HG02623 (cell line): ENCODE data around the gene CYB5RL.

Source experiments
- ATAC-seq: cut with Tn5 transposase; IDR thresholded peaks from one replicate; pipeline ENCODE4 v1.9.1; 2021; ENCODE audit warnings: moderate library complexity; ENCODE audit not compliant: unreplicated experiment

CYB5RL gene

DNA sequence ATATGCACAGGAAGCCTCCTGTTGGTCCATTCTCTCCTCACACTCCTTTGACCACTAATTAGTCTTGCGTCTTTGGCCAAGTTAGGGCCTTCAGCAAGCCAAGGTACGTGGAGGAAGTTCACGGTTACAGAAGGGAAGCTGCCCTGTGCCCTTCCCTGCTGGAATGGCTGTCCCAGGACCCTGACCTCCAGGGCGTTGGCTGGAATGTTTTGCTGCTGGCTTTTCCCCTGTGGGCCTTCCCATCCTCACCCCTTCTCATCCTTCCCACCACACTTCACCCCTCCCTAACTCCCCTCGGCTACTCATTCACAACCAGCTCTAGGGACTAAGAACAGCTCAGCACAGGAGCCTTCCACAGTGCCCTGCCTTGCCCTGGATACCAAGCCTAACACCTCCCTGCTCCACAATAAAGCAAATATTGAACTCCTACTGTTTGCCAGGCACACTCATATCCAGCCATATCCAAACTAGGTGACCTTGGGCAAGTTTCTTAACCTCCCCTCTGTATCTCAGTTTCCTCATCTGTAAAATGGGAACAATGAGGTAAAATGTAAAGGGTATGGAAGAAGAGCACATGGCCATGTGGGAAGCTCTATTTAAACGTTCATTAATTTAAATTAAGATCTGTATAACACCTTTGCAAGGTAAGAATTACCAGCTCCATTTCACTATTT lies 38.2 kb downstream of the CYB5RL start:
- ATAC-seq, result no peak

DNA sequence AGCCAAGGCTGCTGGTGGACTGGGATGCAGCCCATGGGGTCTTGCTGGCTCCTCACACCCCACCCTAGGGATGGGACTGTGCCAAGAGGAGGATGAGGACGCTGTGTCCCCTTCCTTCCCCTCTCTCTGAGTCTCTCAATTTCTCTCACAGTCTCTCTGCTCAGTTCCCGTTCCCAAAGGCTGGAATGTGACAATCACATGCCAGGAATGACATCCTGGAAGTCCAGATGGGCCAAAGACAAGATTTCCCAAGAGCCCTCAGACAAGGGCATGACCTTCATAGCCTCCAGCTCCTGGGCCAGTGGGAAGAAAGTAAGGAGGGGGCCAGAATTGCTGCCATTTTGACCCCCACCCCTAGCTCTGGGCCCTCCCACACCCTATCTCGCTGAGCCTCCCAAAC lies 39.5 kb downstream of the CYB5RL start:
- no peak for ATAC-seq

DNA sequence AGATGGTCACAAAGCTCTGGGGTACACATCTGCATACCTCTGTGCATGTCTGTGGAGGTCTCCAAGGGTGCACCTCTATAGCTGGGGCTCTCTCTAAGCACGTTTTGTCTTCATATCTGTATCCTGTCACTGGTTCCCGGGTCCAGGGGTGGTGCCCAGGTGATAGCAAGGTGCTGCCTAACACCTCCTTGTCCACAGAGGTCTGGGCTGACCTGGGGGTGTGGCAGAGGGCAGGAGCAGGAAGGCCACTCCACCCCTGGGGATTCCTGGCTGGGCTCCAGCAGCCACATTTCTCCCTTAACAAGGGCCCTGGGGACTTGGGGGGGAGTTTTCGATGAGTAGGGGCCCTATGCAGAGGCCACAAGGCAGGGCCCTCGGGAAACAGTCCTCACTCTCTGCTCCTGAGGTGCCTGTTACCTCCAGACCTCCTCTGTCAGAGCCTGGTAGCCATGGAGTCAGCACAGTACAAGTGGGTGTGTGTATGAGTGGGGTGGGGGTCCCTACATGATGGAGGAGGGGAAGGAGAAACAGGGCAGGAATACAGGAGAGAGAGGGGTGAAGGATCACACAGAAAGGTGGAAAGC lies 40.0 kb downstream of the CYB5RL start:
- no peak for ATAC-seq

DNA sequence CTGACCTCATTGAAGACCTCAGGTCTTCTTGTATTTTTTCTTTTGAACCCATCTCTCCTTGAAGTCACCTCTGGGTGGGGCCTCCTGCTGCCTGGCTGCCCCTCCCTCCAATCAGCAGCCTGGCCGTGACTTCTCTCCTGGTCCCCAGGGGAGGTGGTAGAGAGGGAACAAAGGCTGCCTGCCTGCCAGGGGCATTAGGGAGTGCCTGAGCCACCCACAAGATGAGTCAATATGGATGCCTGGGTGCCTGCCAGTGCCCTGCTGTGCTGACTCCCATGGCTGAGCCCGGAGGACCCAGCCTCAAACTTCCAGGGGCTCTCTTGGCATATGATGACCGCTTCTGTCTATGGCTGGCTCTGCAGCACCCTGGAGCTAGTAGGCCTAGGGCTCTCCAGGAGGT lies 41.8 kb downstream of the CYB5RL start:
- no peak for ATAC-seq

DNA sequence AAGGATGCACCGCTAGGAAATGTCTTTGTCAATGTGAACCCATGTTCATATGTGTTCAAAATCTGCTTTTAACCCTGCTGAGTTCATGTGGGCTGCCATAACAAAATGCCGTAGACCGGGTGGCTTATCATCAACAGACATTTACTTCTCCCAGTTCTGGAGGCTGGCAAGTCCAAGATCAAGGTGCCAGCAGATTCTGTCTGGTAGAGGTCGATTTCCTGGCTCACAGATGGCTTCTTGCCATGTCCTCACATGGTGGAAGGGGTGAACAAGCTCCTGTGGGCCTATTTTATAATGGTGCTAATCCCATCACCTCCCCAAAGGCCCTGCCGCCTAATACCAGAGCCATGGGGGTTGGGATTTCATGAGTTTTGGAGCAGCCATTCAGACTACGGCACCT lies 42.4 kb downstream of the CYB5RL start:
- no peak for ATAC-seq

DNA sequence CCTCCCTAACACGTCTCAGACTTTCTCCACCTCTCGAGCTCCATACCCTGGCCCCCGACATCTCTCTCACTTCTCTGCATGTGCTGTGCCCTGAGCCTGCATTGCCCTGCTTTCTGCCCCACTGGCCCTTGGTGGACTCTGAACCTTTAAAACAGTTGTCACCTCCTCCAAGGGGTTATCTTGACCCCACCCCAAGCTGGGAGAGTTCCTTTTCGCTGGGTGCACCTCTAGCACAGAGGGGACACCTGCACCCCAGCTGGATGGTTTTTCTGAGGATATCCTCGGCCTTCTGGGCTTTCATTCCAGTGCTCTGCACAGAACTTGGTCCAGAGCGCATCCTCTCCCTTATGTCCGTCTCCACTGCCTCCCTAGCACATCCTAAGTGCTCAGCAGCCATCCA lies 42.8 kb downstream of the CYB5RL start:
- no peak for ATAC-seq

DNA sequence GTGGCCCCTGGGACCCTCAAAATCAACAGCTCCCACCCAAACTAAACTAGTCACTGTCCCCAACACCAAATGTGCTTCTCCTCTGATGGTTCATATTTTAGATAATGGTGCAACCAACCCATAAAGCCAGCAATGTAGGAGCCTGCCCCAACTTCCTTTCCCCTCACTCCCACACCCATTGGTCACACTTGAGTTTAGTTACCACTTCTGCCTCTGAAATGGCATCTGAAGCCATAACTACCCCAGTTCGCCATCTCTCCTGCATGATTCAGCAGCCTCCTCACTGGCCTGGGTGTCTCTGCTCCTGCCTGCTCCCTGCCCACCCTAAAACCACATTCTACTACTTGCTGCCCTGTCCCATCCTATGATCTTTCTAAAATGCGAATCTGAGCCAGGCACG lies 43.6 kb downstream of the CYB5RL start:
- ATAC-seq, result no peak

DNA sequence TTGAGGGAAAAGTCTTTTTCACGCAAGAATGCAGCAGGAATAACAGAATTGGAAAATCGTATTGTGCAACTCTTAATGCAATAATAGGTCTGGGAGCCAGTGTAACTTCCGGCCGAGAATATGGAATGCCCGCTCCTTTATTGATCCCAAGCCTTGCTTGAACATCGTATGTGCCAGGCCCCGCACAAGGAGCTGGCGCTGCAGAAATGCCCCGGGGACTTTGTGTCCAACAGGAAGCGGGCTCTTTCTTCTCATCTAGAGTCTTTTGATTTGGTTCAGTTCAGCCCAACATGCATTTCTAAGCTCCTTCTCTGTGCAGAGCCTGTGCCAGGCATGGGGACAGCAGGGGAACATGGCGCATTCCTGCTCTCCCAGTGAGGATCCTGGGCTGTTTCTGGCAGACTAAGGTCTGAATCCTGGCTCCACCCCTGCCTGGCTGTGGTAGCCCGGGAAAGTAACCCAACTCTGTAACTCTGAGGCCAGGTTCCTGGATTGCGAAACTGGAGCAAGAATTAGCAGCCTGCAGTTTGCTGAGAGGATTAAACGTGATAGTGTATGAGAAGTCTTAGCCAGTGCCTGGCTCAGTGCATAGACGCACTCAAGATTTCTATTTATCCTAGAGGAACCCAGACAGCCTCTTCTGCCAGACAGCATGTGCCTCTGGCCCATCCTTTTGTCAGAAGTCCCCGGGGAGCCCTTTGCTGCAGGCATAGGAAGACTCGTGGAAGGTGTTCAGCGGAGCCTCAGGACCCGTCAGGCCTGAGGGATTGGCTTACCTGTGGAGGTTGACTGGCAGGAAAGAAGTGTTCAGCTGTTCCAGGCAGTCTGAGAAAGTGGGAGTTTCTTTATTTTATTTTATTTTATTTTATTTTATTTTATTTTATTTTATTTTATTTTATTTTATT lies 46.0 kb downstream of the CYB5RL start:
- ATAC-seq, result no peak

DNA sequence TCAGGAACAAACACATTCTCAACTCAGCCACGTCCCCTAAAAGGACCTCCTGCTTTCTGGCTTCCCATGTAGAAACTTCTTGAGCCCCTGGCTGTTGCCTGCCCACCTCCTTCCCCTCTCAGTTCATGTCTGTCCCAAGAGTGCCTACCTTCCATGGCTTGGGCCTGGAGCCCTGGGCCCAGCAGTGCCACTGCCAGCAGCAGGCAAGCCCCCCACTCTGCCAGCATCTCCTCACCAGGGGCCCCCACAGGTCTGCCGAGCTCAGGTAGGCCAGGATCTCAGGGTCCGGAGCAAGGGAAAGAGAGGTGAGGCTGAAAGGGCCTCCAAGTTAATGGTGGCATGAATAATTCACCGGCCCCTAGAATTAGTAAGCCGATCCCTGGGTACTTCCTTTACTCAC lies 47.1 kb downstream of the CYB5RL start, which contains the start of gene CDCP2:
TSS of gene CDCP2 (minus strand) at position 305 of the 400 bp plus-strand sequence. CDS start at position 227, 78 bp downstream.
- no peak for ATAC-seq

DNA sequence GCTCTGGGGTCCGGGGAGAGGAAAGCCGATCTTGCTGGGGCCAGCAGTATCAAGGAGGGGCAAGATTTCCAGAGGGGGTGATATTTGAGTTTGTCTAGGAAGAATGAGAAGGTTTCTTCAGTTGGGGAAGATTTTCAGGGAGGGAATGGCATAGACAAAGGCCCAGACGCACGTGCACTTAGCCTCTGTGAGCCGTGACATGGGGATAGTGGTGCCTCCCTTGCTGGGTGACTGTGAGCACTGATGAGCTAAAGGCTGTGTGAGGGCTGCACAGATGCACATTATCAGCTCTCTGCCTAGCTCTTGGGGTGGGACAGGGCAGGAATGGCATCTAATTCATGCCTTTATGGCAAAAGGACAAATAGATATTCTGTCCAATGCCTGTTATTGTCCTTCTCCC lies 48.8 kb downstream of the CYB5RL start:
- ATAC-seq, result no peak
